Measurements from ENCODE around the gene KRTAP4-4. TPM values are rescaled to one million over a fixed set of nuclear protein-coding genes. Genes with fewer than 3 reads are reported as not detected.
"Not testable (repeated sequence)": the region's sequence is repeated elsewhere in the genome, so short reads cannot be mapped to it uniquely, and the experiment has no call there.

The KRTAP4-4 gene
- total RNA-seq, 5 donors from 2014 or later (not counting 1 experiment from before 2014, with no cell fraction given) = not detected

- Histone ChIP-seq H3K27me3 (replicated peaks in 1 of 2; ENCODE audit: control insufficient read depth in 2 of 2, extremely low read depth in 1 of 2, insufficient read depth in 2 of 2, low read length in 1 of 2) (peaks cover 2% of the 10 kb centered on the region in 2 experiments), H3K27ac (ENCODE audit: low read length) (no peak overlapping the region), H3K9me3 (no peaks in the 10 kb centered on the region), H3K36me3 (ENCODE audit: control insufficient read depth in 2 of 2, extremely low read depth in 1 of 2, insufficient read depth in 1 of 2, low read length in 1 of 2) (no peaks in the 10 kb centered on the region), H3K4me3 (ENCODE audit: control insufficient read depth in 1 of 2, extremely low read depth in 1 of 2, low read length in 1 of 2) (no peak overlapping the region), H3K4me1 (ENCODE audit: control insufficient read depth in 1 of 2, extremely low read depth in 1 of 2, insufficient read depth in 2 of 2, low read length in 2 of 2) (no peaks in the 10 kb centered on the region)
- H3K36me3 Mint-ChIP-seq = no peaks in the 10 kb centered on the region
- H3K27ac Mint-ChIP-seq = no peak overlapping the region
- DNase-seq (no peak), ATAC-seq (replicated peaks in 1 of 4) (no peak)
- WGBS (ENCODE audit: insufficient coverage) = 76% methylated on average over 2 of the region's 4 CpGs
- H3K4me1 Mint-ChIP-seq = no peaks in the 10 kb centered on the region
- ChIA-PET CTCF (no interaction called here), POLR2A (no interaction called here)
- no peaks in the 10 kb centered on the region for H3K27me3 Mint-ChIP-seq
- no peaks in the 10 kb centered on the region for H3K9me3 Mint-ChIP-seq
- no peak overlapping the region for H3K4me3 Mint-ChIP-seq
These were observed 10.5 kb downstream of the KRTAP4-4 start for GRCh38 chr17:41150026-41150425.

- Mint-ChIP-seq H3K27me3 (no peaks in the 10 kb centered on the region), H3K36me3 (no peaks in the 10 kb centered on the region), H3K27ac (no peak within 1 kb of the TSS), H3K4me1 (no peaks in the 10 kb centered on the region), H3K9me3 (no peaks in the 10 kb centered on the region), H3K4me3 (no peak within 1 kb of the TSS)
- ChIA-PET POLR2A (no interaction called here), CTCF (no interaction called here)
- peaks cover 2% of the 10 kb centered on the region in 2 experiments for H3K27me3 ChIP-seq (replicated peaks in 1 of 2; ENCODE audit: control insufficient read depth in 2 of 2, extremely low read depth in 1 of 2, insufficient read depth in 2 of 2, low read length in 1 of 2)
- no peak for DNase-seq
- no peak within 1 kb of the TSS for H3K4me3 ChIP-seq (ENCODE audit: control insufficient read depth in 1 of 2, extremely low read depth in 1 of 2, low read length in 1 of 2)
- H3K36me3 ChIP-seq (ENCODE audit: control insufficient read depth in 2 of 2, extremely low read depth in 1 of 2, insufficient read depth in 1 of 2, low read length in 1 of 2) = no peaks in the 10 kb centered on the region
- 100% methylated on average over 1 of the region's 2 CpGs for WGBS (ENCODE audit: insufficient coverage)
- no peaks in the 10 kb centered on the region for H3K9me3 ChIP-seq
- ATAC-seq (replicated peaks in 1 of 4) = no peak
- H3K27ac ChIP-seq (ENCODE audit: low read length) = no peak within 1 kb of the TSS
- H3K4me1 ChIP-seq (ENCODE audit: control insufficient read depth in 1 of 2, extremely low read depth in 1 of 2, insufficient read depth in 2 of 2, low read length in 2 of 2) = no peaks in the 10 kb centered on the region
These were observed 10.9 kb downstream of the KRTAP4-4 start, which contains the start of gene KRTAP4-5 for GRCh38 chr17:41149652-41149985. Gene KRTAP4-5 (minus strand): TSS chr17:41149825. CDS start chr17:41149767, 58 bp downstream.

GRCh38 chr17:41148971-41149651 lies 11.4 kb downstream of the KRTAP4-4 start:
- H3K9me3 Mint-ChIP-seq; H3K4me1 ChIP-seq (ENCODE audit: control insufficient read depth in 1 of 2, extremely low read depth in 1 of 2, insufficient read depth in 2 of 2, low read length in 2 of 2); H3K27me3 Mint-ChIP-seq; H3K4me3 ChIP-seq (ENCODE audit: control insufficient read depth in 1 of 2, extremely low read depth in 1 of 2, low read length in 1 of 2); H3K36me3 ChIP-seq (ENCODE audit: control insufficient read depth in 2 of 2, extremely low read depth in 1 of 2, insufficient read depth in 1 of 2, low read length in 1 of 2); H3K9me3 ChIP-seq; DNase-seq; H3K27me3 ChIP-seq (replicated peaks in 1 of 2; ENCODE audit: control insufficient read depth in 2 of 2, extremely low read depth in 1 of 2, insufficient read depth in 2 of 2, low read length in 1 of 2); H3K27ac ChIP-seq (ENCODE audit: low read length); H3K4me1 Mint-ChIP-seq; POLR2A ChIA-PET; ATAC-seq (replicated peaks in 1 of 4); CTCF ChIA-PET; H3K4me3 Mint-ChIP-seq; H3K27ac Mint-ChIP-seq; H3K36me3 Mint-ChIP-seq: not testable (repeated sequence)
- WGBS (ENCODE audit: insufficient coverage) = 68% methylated on average over 7 of the region's 10 CpGs

GRCh38 chr17:41147531-41148204 lies 12.9 kb downstream of the KRTAP4-4 start:
- ChIA-PET CTCF (interaction anchor here in 1 of 2 donors (0.7 kb wide), 1 partner anchor 35 kb away, joined by 4 read pairs; no protein-coding TSS in a partner anchor), POLR2A (no interaction called here)
- Mint-ChIP-seq H3K36me3 (peaks cover 5% of the 10 kb centered on the region), H3K4me3 (no peak overlapping the region), H3K27me3 (no peaks in the 10 kb centered on the region), H3K4me1 (no peaks in the 10 kb centered on the region), H3K27ac (no peak overlapping the region), H3K9me3 (peaks cover 10 to 12% (median 10%) of the 10 kb centered on the region in 3 donors)
- DNase-seq (no peak), ATAC-seq (replicated peaks in 1 of 4) (no peak)
- Histone ChIP-seq H3K36me3 (ENCODE audit: control insufficient read depth in 2 of 2, extremely low read depth in 1 of 2, insufficient read depth in 1 of 2, low read length in 1 of 2) (no peaks in the 10 kb centered on the region), H3K27me3 (replicated peaks in 1 of 2; ENCODE audit: control insufficient read depth in 2 of 2, extremely low read depth in 1 of 2, insufficient read depth in 2 of 2, low read length in 1 of 2) (peaks cover 2% of the 10 kb centered on the region in 2 experiments), H3K27ac (ENCODE audit: low read length) (no peak overlapping the region), H3K9me3 (no peaks in the 10 kb centered on the region), H3K4me1 (ENCODE audit: control insufficient read depth in 1 of 2, extremely low read depth in 1 of 2, insufficient read depth in 2 of 2, low read length in 2 of 2) (no peaks in the 10 kb centered on the region), H3K4me3 (ENCODE audit: control insufficient read depth in 1 of 2, extremely low read depth in 1 of 2, low read length in 1 of 2) (no peak overlapping the region)
- WGBS (ENCODE audit: insufficient coverage) = 57% methylated on average over 1 of the region's 2 CpGs

DNA sequence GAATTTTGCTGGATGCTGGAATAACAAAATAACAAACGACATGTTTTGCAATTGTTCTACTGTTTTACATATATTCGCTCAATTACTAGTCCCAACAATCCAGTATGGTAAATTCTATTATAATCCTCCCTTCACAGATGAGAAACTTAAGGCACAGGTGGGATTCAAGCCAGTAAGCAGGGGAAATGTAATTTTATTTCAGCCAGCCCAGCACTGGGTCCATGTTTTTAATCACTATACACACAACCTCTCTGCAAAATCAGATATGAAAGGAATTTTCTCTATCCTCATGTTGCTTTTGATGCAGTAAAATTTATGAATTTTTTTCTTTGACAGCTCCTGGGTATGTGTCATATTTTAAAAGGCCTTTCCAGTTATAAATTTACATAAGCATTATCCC lies 15.3 kb downstream of the KRTAP4-4 start:
- Histone ChIP-seq H3K27me3 (replicated peaks in 1 of 2; ENCODE audit: control insufficient read depth in 2 of 2, extremely low read depth in 1 of 2, insufficient read depth in 2 of 2, low read length in 1 of 2) (peaks cover 2% of the 10 kb centered on the region in 2 experiments), H3K36me3 (ENCODE audit: control insufficient read depth in 2 of 2, extremely low read depth in 1 of 2, insufficient read depth in 1 of 2, low read length in 1 of 2) (no peaks in the 10 kb centered on the region), H3K4me1 (ENCODE audit: control insufficient read depth in 1 of 2, extremely low read depth in 1 of 2, insufficient read depth in 2 of 2, low read length in 2 of 2) (no peaks in the 10 kb centered on the region), H3K4me3 (ENCODE audit: control insufficient read depth in 1 of 2, extremely low read depth in 1 of 2, low read length in 1 of 2) (no peak overlapping the region), H3K27ac (ENCODE audit: low read length) (no peak overlapping the region), H3K9me3 (no peaks in the 10 kb centered on the region)
- no peak overlapping the region for H3K27ac Mint-ChIP-seq
- DNase-seq = no peak
- H3K9me3 Mint-ChIP-seq = peaks cover 18 to 25% (median 20%) of the 10 kb centered on the region in 3 donors
- no peaks in the 10 kb centered on the region for H3K27me3 Mint-ChIP-seq
- no peak overlapping the region for H3K4me3 Mint-ChIP-seq
- peaks cover 5% of the 10 kb centered on the region for H3K36me3 Mint-ChIP-seq
- CTCF ChIA-PET = no interaction called here
- ATAC-seq (replicated peaks in 1 of 4) = no peak
- no peaks in the 10 kb centered on the region for H3K4me1 Mint-ChIP-seq
- WGBS (ENCODE audit: insufficient coverage) = no CpG with 5 or more reads among the region's 2 CpGs
- POLR2A ChIA-PET = no interaction called here

- H3K9me3 Mint-ChIP-seq = peaks cover 18 to 25% (median 20%) of the 10 kb centered on the region in 3 donors
- H3K4me1 Mint-ChIP-seq = no peaks in the 10 kb centered on the region
- CTCF ChIA-PET = no interaction called here
- DNase-seq (no peak), ATAC-seq (replicated peaks in 1 of 4) (no peak)
- POLR2A ChIA-PET = no interaction called here
- no CpG with 5 or more reads among the region's 1 CpG for WGBS (ENCODE audit: insufficient coverage)
- no peak overlapping the region for H3K27ac ChIP-seq (ENCODE audit: low read length)
- H3K4me3 Mint-ChIP-seq = no peak overlapping the region
- no peaks in the 10 kb centered on the region for H3K36me3 ChIP-seq (ENCODE audit: control insufficient read depth in 2 of 2, extremely low read depth in 1 of 2, insufficient read depth in 1 of 2, low read length in 1 of 2)
- no peak overlapping the region for H3K4me3 ChIP-seq (ENCODE audit: control insufficient read depth in 1 of 2, extremely low read depth in 1 of 2, low read length in 1 of 2)
- H3K27me3 ChIP-seq (replicated peaks in 1 of 2; ENCODE audit: control insufficient read depth in 2 of 2, extremely low read depth in 1 of 2, insufficient read depth in 2 of 2, low read length in 1 of 2) = peaks cover 0 to 5% of the 10 kb centered on the region in 2 experiments
- no peak overlapping the region for H3K27ac Mint-ChIP-seq
- H3K4me1 ChIP-seq (ENCODE audit: control insufficient read depth in 1 of 2, extremely low read depth in 1 of 2, insufficient read depth in 2 of 2, low read length in 2 of 2) = no peaks in the 10 kb centered on the region
- no peaks in the 10 kb centered on the region for H3K9me3 ChIP-seq
- peaks cover 5% of the 10 kb centered on the region for H3K36me3 Mint-ChIP-seq
- H3K27me3 Mint-ChIP-seq = no peaks in the 10 kb centered on the region
These were observed 15.7 kb downstream of the KRTAP4-4 start for GRCh38 chr17:41144846-41145245.
